Measurements from ENCODE around the gene PPP3CB.

Gene PPP3CB

DNA sequence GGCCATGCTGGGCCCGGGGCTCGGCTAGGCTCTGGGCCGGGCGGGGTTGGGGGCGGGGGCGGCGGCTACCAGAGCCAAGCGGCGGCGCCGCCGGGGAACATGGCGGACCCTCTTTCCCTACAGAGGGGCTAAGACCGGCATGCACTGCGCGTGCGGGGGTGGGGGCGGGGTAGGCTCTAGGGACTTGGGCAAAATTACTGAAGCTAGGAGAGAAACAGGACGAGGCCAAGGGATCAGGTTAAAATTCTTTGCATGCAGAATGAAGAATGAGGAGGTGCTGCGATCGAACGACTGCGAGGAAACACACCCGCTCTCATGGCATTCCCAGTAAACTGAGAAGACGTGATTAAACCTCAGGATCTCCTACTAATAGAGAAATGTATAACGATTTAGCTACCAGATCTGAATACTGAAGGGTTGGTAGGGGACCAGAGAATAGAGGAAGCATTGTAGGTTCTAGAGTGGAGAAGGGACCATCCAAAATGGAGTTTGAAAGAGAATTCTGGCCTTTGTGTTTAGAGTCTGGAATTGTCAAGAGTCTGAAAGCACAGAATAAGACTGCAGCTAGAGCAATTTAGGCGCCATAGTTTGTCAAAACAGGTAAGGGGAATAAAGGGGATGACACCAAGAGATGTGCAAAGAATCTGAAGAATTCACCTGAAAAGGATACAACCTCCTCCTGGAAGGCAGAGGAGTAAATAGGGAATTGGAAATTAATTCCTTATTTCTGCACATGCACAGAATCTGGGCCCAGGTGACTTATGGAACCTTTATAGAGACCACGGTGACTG lies at the start of gene PPP3CB:
Gene PPP3CB, minus strand, starts transcription at position 141 of the 791 bp plus-strand sequence. Its CDS starts 135 bp downstream, at position 6.
- DNase-seq, result peak; percentile 90 to 95 (median 92)

DNA sequence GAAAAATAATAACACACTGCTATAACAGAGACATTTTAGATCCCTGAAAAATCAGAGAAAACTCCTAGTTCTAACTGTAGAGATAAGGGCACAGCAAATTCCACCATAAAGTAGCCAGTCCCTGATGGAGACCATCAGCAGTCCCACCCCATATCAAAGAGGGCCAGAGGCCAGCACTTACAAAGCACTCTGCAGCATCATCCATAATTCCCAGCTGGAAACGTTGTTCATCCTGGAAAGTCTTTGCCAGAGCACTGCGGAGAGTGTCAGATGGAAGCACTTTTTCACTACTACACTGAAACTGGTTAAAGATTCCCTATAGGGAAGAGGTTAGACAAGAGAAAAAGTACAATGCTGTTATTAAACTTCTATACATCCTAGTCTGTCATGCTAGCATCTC lies 49.5 kb upstream of the PPP3CB start:
- DNase-seq, result no peak

GRCh38 chr10:73537709-73538108 lies 41.9 kb upstream of the PPP3CB start:
- DNase-seq, result no peak

- DNase-seq, result peak in 1 of 6 experiments; percentile 6
Observed at GRCh38 chr10:73537288-73537687, 41.5 kb upstream of the PPP3CB start.

GRCh38 chr10:73534857-73535256 lies 39.0 kb upstream of the PPP3CB start:
- DNase-seq, result no peak

GRCh38 chr10:73529089-73529832 lies 33.4 kb upstream of the PPP3CB start:
- DNase-seq, result peak; percentile 4 to 80 (median 48)

DNA sequence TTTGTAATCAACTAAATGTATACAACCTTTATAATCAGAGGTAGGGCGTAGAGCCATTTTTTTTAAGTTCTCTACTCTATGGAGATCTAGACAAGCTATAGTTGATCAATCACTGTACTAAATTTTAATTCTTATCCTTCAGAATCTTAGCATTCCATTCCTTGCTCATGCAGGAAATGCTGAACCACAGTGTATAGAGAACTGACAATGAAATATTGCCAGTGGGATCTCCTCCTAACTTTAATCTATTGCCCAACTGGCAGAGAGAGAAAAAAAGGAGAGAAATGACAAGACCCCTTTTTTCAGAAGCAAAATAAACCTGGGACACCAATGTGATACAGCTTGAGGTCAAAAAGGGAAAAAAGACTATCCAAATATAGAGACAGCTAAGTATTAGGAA lies 26.4 kb upstream of the PPP3CB start:
- no peak for DNase-seq

DNA sequence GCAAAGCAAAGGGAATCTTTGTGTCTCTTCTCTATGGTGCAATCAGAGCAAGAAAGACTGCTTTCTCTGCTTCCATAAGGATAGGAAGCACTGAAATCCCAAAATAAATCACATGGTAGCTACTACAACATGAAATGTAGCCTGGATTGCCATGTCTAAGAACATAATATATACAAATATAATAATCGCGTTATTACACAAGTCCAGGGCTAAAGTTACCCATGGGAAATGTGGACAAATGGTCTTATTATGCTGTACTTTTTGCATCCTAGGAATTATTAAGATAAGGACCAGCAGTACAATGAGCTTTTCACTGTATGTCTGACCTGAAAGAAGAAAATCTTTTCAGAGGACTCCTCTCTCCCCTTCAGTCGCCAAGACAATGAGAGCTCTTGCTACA lies 23.5 kb upstream of the PPP3CB start:
- DNase-seq, result no peak

DNA sequence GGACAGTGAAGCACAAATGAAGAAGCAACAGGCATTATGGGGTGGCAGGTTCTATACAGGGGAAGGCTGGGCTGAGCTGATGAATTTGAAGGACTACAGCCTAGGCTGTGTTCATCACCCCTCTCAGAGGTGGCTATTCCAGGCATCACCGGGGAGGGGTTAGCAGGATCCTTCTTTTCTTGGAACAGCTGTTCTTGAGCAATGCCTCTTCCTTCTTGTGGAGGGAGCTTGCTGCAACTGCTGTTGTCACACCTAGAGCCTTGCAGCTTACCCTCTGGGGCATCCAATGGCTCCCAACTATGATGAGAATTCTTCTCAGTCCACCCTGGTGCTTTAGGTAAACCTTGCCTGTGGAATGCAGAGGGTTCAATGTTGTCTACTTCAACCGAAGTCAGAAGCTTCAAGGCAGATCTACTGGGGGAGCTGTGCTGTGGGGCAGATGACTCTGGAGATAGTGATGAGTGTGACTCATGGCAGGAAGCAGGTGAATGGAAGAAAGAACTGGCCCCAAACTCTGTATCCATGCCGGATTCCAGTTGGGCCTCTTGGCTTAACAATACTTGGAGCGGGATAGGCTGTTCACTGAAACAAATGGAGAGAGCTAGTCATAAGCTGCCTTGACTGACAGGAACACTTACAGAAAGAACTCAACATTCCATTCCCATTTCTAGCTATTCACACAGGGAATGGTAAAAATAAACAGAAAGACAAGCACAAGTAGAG lies 21.5 kb upstream of the PPP3CB start:
- no peak for DNase-seq

- DNase-seq, result no peak
Observed at GRCh38 chr10:73512207-73512743, 16.5 kb upstream of the PPP3CB start.

- DNase-seq, result no peak
Observed at GRCh38 chr10:73509695-73510094, 13.9 kb upstream of the PPP3CB start.

GRCh38 chr10:73506491-73506890 lies 10.7 kb upstream of the PPP3CB start:
- DNase-seq, result no peak

DNA sequence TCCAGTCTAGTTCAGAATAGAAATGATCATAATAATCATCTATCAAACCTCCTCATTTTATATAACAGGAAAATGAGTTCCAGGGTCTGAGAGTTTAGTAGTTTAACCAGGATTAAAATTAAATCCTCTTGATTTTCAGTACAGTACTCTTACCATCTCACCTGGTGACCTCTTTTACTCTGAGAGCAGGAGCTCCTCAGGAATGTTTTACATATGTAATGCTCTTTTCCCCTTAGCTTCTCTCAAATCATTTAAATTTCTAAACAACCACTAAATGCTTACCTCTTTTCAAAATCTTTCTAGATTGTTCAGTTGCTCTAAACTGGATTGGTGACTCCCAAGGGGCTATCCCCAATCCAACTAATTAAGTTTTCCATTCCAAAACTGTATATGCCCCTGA lies 10.2 kb upstream of the PPP3CB start:
- no peak for DNase-seq

GRCh38 chr10:73503037-73503436 lies 7.2 kb upstream of the PPP3CB start:
- no peak for DNase-seq

DNA sequence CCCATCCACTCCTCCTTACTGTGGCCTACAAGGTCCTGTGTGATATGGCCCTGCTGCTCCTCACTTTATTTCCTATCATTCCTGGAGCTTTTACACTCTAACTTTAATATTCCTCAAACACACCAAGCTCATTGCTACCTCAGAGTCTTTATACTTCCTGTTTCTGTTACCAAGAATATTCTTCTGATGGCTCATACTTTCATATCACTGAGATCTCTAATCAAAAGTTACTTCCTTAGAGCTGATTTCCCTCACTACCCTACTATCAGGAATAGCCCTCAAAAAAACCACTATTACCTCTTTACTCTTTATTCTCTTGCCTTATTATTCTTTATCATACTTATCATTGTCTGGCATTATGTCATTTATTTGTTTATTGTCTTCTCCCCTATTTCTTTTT lies 5.8 kb upstream of the PPP3CB start:
- DNase-seq, result no peak

GRCh38 chr10:73497623-73498022 lies 1.8 kb upstream of the PPP3CB start:
- DNase-seq, result no peak

- DNase-seq, result peak; percentile 79 to 95 (median 87)
Observed at GRCh38 chr10:73495226-73495883, 469 bp downstream of the PPP3CB start.

DNA sequence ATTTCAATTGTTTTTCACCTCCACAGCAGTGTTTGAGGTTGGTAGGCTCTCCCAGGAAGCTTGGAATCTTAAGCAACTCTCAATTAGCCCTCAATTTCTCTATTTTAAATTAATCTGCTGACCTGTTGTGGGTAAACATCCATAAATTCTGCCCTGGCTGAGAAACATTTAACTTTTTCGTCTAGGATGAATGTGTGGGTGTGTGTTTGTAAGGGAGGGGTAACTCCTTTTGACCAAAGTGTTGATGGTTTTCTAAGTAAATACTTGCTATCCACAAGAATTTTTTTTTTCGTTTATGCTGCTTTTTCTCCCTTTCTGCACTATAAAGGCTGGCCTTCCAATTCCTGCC lies 973 bp downstream of the PPP3CB start:
- no peak for DNase-seq

DNA sequence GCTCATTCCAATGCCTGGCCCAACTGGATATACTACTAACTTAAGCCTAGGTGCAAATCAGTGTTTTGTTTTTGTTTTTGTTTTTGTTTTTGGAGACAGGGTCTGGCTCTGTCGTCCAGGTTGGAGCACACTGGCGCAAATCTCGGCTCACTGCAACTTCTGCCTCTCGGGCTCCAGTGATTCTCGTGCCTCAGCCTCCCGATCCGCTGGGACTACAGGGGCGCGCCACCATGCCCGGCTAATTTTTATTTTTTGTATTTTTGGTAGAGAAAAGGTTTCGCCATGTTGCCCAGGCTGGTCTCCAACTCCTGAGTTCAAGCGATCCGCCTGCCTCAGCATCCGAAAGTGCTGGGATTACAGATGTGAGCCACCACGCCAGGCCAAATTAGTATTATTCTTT lies 1.6 kb downstream of the PPP3CB start:
- no peak for DNase-seq

DNA sequence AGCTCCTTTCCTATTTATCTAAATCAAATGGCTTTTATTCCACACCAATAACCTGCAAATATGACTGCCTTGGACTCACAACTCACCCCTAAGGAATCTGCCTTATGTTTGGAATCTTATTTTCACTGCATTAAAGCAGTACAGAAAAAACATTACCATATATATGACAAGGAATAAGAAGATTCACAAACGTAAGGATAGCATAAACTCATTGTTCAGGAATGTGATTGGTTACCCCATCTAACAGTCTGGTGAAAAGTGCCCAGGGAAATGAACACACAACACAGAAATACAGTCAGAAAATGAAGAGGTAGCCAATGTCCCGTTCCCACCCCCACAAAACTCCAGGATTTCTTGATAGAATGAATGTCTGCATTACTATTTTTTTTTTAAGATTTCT lies 2.0 kb downstream of the PPP3CB start:
- no peak for DNase-seq

- DNase-seq, result no peak
Observed at GRCh38 chr10:73486601-73487000, 9.2 kb downstream of the PPP3CB start.

GRCh38 chr10:73485320-73485719 lies 10.5 kb downstream of the PPP3CB start:
- no peak for DNase-seq

DNA sequence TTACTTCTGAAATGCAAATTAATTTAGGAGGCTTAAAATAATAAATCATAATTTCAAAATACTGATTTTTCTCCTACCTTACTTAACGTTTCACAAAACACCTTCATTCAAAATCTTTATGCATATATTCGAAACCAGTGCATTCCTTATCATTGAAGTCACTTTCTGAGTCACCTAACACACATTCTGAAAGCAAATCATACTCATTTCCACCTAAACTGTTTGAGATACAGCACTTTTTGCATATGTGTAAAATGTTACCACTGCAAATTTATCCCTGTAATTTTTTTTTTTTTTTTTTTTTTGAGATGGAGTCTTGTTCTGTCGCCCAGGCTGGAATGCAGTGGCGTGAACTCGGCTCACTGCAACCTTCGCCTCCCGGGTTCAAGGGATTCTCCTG lies 15.7 kb downstream of the PPP3CB start:
- no peak for DNase-seq

All from stimulated activated naive CD4-positive, alpha-beta T cell (primary cell).